ENCODE data around the gene TRIM31.

TRIM31 gene

DNA sequence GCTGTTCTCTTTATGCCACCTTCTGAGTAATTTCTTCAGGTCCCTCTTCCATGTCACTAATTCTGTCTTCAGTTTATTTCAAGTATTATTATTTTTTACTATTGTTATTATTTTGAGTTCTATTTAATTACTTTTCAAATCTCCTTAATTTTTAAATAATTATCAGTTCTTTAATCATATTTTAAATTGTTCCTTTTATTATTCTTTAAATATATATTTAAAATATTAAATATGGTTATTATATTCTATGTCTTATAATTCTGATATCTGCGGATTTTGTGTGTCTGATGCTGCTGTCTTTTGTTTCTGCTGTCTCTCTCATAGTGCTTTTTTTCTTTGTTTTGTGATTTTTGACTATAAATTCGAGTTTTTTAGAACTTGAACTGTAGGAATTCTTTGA is 49.6 kb downstream of the TRIM31 start:
- H3K9me3 ChIP-seq (ENCODE audit: severe bottlenecking), result no peaks in the 10 kb centered on the region
- TF ChIP-seq, protein P1, sequence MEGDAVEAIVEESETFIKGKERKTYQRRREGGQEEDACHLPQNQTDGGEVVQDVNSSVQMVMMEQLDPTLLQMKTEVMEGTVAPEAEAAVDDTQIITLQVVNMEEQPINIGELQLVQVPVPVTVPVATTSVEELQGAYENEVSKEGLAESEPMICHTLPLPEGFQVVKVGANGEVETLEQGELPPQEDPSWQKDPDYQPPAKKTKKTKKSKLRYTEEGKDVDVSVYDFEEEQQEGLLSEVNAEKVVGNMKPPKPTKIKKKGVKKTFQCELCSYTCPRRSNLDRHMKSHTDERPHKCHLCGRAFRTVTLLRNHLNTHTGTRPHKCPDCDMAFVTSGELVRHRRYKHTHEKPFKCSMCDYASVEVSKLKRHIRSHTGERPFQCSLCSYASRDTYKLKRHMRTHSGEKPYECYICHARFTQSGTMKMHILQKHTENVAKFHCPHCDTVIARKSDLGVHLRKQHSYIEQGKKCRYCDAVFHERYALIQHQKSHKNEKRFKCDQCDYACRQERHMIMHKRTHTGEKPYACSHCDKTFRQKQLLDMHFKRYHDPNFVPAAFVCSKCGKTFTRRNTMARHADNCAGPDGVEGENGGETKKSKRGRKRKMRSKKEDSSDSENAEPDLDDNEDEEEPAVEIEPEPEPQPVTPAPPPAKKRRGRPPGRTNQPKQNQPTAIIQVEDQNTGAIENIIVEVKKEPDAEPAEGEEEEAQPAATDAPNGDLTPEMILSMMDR (IDR thresholded peaks at IDR 0.05; ENCODE audit: low read depth, low read length), result no peak
- H3K4me3 ChIP-seq (ENCODE audit: low read depth, low read length), result no peak overlapping the region
- H3K36me3 ChIP-seq, result peaks cover 15% of the 10 kb centered on the region
- no peak overlapping the region for H3K27ac ChIP-seq
- DNase-seq, result no peak
- H3K27me3 ChIP-seq (ENCODE audit: insufficient read depth, low read depth, severe bottlenecking), result no peaks in the 10 kb centered on the region

DNA sequence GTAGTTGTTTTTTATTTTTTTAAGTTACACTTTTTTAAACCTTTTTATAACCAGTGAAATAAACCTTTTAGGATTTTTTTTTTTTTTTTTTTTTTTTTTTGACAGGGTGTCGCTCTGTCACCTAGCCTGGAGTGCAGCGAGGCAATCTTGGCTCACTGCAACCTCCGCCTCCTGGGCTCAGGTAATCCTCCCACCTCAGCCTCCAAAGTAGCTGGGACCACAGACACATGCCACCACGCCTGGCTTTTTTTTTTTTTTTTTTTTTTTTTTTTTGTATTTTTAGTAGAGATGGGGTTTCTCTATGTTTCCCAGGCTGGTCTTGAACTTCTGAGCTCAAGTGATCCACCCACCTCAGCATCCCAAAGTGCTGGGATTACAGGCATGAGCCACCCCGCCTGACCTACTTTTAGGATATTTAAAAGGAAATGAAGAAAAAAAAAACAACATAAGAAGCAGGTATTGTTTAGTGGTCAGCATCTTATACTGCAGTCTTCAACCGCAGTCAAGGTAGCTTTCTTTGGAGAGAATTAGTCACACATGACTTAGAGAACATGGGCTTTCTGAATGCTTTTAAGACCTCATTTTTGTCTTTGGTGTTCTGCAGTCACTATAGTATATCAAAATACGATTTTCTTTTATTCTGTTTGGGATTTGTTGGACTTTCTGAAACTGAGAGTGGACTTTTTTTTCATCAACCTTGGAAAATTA is 50.3 kb downstream of the TRIM31 start:
- Histone ChIP-seq H3K36me3 (peaks cover 14% of the 10 kb centered on the region), H3K9me3 (ENCODE audit: severe bottlenecking) (no peaks in the 10 kb centered on the region), H3K27me3 (ENCODE audit: insufficient read depth, low read depth, severe bottlenecking) (no peaks in the 10 kb centered on the region), H3K4me3 (ENCODE audit: low read depth, low read length) (no peak overlapping the region), H3K27ac (no peak overlapping the region)
- DNase-seq, result no peak
- TF ChIP-seq, protein P1 (IDR thresholded peaks at IDR 0.05; ENCODE audit: low read depth, low read length), result no peak

DNA sequence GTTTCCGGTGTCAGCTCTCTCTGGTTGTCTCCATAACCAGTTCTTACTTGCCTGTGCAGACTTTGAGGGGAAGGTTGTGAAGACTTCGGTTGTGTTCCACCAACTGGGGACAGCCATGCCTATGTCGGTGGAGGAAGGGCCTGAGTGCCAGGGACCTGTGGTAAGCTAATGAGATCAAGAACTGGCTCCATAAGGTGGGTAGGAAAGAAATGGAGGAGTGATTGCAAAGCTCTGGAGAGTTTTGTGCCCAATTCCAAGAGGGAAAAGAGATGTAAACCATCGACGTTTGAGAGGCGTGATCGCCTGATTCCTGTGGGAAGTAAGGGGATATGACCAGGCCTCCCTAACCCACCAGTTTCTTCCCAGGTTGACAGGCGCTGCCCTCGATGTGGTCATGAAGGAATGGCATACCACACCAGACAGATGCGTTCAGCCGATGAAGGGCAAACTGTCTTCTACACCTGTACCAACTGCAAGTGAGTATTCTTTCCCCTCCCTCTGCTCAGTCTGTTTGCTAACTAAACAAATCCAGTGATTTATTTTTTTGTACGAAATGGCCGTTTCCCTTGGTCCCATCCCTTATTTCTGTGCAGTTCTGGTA is 50.9 kb downstream of the TRIM31 start:
- peak overlapping the region; percentile 82 for H3K27ac ChIP-seq
- no peaks in the 10 kb centered on the region for H3K27me3 ChIP-seq (ENCODE audit: insufficient read depth, low read depth, severe bottlenecking)
- TF ChIP-seq, protein P1 (IDR thresholded peaks at IDR 0.05; ENCODE audit: low read depth, low read length), result no peak
- peak; percentile 20 for DNase-seq
- H3K9me3 ChIP-seq (ENCODE audit: severe bottlenecking), result no peaks in the 10 kb centered on the region
- peaks cover 16% of the 10 kb centered on the region for H3K36me3 ChIP-seq
- peak overlapping the region; percentile 88 for H3K4me3 ChIP-seq (ENCODE audit: low read depth, low read length)

DNA sequence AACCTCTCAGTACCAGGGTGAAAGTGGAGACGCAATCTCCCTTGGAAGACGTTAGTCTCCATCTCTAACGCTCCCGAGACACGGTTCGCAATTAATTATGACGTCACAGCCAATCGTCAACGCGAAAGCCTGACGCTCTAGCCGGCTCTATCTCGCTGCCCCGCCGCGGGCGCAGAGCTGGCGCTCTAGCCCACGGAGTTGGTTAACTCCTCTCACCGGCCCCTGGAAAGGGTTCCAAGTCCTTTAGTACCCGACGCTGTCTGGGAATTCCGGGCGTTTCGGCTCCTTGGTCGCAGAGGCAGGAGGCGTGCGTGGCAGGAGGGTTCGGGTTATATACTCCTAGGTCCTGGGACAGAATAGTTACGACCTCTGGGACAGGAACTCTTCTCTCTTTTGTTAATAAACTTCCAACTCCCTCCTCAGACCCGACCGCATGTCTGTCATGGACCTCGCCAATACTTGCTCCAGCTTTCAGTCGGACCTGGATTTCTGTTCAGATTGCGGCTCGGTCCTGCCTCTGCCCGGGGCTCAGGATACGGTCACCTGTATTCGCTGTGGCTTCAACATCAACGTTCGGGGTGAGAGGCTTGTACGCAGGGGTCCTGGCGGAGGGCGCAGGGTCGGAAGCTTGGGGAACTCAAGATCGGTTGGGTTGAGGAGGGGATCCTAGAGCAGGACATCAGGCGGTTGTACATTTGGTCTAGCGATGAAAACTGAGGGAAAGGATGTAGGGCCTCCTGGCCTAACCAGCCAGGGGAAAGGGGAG is 51.6 kb downstream of the TRIM31 start, which contains the start of gene POLR1H:
Gene POLR1H (plus strand): TSS at position 174 of the 766 bp plus-strand sequence. CDS start 260 bp downstream, at position 434.
- TF ChIP-seq, protein P1 (IDR thresholded peaks at IDR 0.05; ENCODE audit: low read depth, low read length), result 0 out of 2 replicates have a peak, but pooled peaks have one; percentile 0
- Histone ChIP-seq H3K36me3 (peaks cover 17% of the 10 kb centered on the region), H3K27ac (peak within 1 kb of the TSS; percentile 82), H3K4me3 (ENCODE audit: low read depth, low read length) (peak within 1 kb of the TSS; percentile 88), H3K27me3 (ENCODE audit: insufficient read depth, low read depth, severe bottlenecking) (no peaks in the 10 kb centered on the region), H3K9me3 (ENCODE audit: severe bottlenecking) (no peaks in the 10 kb centered on the region)
- DNase-seq, result peak; percentile 98

DNA sequence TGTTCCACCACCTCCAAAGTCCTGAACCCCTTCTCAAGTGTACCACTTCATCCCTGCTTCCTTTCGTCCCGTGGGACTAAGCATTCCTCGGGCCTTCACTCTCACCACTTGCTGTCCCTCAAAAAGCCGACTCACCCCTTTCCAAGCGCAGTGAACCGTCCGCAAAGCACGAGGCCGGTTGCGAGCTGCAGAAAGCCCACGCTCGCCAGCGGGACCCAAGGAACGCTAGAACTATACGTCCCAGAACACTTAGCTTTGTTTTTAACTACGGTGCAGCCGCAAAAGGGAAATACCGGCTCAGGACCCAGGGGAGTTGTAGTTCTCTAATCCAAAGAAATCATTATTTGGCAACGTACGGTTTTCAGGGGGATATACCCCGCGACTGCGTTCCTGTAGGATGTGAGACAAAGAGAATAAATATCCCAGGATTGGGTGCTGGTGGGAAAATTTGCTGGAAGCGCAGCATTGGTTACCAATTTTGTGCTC is 52.2 kb downstream of the TRIM31 start:
- H3K27me3 ChIP-seq (ENCODE audit: insufficient read depth, low read depth, severe bottlenecking), result no peaks in the 10 kb centered on the region
- TF ChIP-seq, protein P1 (IDR thresholded peaks at IDR 0.05; ENCODE audit: low read depth, low read length), result no peak
- H3K27ac ChIP-seq, result peak overlapping the region; percentile 82
- H3K9me3 ChIP-seq (ENCODE audit: severe bottlenecking), result no peaks in the 10 kb centered on the region
- peaks cover 17% of the 10 kb centered on the region for H3K36me3 ChIP-seq
- peak overlapping the region; percentile 88 for H3K4me3 ChIP-seq (ENCODE audit: low read depth, low read length)
- DNase-seq, result peak; percentile 45

Measured in WERI-Rb-1 (cell line).